Measurements from ENCODE around the gene GRM8. TPM values are rescaled to one million over a fixed set of nuclear protein-coding genes. Genes with fewer than 3 reads are reported as not detected.

GRM8 gene
- total and polyA plus RNA-seq, 10 of the 15 experiments (the other 5 are each of a cell fraction or from before 2014, with no cell fraction given): 0.33 to 7.1 (median 0.45) TPM; not detected in 2

DNA sequence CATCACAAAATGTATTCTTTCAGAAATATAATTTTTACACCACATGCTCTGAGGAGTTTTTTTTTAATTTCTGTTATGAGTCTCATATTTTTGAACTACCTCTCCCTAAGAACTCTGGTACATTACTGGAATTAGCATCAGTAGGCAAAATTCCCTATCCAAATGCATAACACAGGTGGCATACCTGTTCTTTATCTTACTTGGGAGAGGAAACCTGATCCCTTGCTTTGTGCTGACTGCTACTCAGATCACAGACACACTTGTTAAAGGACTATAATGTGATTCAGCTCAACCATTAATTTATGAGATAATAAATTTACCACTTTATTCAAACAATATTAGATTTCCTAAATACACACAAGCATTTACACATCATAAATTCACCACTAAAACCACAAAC lies 617.2 kb downstream of the GRM8 start:
- no TSS peak for BruUV-seq (replicated peaks)
- no peaks in the 10 kb centered on the region for H3K36me3 ChIP-seq (ENCODE audit: control insufficient read depth in 2 of 2, insufficient read depth in 2 of 2, low read length in 1 of 2)
- no peak overlapping the region for H2AFZ ChIP-seq (ENCODE audit: control insufficient read depth, low read depth, low read length)
- RAD21 ChIA-PET (ENCODE audit: unreplicated experiment): no interaction called here
- no peak overlapping the region for H3K4me2 ChIP-seq (ENCODE audit: control insufficient read depth, insufficient read depth)
- no peak overlapping the region for H3K4me3 ChIP-seq
- no peak overlapping the region for H3K27ac ChIP-seq (ENCODE audit: control insufficient read depth, insufficient read depth)
- ATAC-seq (no peak), DNase-seq (ENCODE audit: low read depth, low spot score) (no peak), FAIRE-seq (no peak)
- intact Hi-C loops (cut with micrococcal nuclease; ENCODE audit: unreplicated experiment) (no loop called here), in situ Hi-C loops (cut with MboI) (no loop called here)
- no peak overlapping the region for H3K9ac ChIP-seq (ENCODE audit: control insufficient read depth, insufficient read depth, low read length)
- no peaks in the 10 kb centered on the region for H3K4me1 ChIP-seq (ENCODE audit: control insufficient read depth, insufficient read depth, low read length)
- TF ChIP-seq MTA2 (IDR thresholded peaks at IDR 0.05; ENCODE audit: low read depth) (no peak), LARP7 (IDR thresholded peaks at IDR 0.05) (no peak), ZNF207 (IDR thresholded peaks at IDR 0.05; ENCODE audit: borderline replicate concordance) (no peak), CEBPB (IDR thresholded peaks at IDR 0.05; ENCODE audit: borderline replicate concordance in 1 of 2, low read depth in 2 of 2, low read length in 2 of 2) (no peak), SUPT20H (IDR thresholded peaks at IDR 0.05; ENCODE audit: borderline replicate concordance, control insufficient read depth, low read depth, low read length) (no peak)
- TF ChIP-seq, protein P1, sequence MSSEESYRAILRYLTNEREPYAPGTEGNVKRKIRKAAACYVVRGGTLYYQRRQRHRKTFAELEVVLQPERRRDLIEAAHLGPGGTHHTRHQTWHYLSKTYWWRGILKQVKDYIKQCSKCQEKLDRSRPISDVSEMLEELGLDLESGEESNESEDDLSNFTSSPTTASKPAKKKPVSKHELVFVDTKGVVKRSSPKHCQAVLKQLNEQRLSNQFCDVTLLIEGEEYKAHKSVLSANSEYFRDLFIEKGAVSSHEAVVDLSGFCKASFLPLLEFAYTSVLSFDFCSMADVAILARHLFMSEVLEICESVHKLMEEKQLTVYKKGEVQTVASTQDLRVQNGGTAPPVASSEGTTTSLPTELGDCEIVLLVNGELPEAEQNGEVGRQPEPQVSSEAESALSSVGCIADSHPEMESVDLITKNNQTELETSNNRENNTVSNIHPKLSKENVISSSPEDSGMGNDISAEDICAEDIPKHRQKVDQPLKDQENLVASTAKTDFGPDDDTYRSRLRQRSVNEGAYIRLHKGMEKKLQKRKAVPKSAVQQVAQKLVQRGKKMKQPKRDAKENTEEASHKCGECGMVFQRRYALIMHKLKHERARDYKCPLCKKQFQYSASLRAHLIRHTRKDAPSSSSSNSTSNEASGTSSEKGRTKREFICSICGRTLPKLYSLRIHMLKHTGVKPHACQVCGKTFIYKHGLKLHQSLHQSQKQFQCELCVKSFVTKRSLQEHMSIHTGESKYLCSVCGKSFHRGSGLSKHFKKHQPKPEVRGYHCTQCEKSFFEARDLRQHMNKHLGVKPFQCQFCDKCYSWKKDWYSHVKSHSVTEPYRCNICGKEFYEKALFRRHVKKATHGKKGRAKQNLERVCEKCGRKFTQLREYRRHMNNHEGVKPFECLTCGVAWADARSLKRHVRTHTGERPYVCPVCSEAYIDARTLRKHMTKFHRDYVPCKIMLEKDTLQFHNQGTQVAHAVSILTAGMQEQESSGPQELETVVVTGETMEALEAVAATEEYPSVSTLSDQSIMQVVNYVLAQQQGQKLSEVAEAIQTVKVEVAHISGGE (CRISPR knock-in tag; IDR thresholded peaks at IDR 0.05): no peak
- TF ChIP-seq, protein P2, sequence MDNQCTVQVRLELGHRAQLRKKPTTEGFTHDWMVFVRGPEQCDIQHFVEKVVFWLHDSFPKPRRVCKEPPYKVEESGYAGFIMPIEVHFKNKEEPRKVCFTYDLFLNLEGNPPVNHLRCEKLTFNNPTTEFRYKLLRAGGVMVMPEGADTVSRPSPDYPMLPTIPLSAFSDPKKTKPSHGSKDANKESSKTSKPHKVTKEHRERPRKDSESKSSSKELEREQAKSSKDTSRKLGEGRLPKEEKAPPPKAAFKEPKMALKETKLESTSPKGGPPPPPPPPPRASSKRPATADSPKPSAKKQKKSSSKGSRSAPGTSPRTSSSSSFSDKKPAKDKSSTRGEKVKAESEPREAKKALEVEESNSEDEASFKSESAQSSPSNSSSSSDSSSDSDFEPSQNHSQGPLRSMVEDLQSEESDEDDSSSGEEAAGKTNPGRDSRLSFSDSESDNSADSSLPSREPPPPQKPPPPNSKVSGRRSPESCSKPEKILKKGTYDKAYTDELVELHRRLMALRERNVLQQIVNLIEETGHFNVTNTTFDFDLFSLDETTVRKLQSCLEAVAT (IDR thresholded peaks at IDR 0.05): no peak
- TF ChIP-seq, protein P3, sequence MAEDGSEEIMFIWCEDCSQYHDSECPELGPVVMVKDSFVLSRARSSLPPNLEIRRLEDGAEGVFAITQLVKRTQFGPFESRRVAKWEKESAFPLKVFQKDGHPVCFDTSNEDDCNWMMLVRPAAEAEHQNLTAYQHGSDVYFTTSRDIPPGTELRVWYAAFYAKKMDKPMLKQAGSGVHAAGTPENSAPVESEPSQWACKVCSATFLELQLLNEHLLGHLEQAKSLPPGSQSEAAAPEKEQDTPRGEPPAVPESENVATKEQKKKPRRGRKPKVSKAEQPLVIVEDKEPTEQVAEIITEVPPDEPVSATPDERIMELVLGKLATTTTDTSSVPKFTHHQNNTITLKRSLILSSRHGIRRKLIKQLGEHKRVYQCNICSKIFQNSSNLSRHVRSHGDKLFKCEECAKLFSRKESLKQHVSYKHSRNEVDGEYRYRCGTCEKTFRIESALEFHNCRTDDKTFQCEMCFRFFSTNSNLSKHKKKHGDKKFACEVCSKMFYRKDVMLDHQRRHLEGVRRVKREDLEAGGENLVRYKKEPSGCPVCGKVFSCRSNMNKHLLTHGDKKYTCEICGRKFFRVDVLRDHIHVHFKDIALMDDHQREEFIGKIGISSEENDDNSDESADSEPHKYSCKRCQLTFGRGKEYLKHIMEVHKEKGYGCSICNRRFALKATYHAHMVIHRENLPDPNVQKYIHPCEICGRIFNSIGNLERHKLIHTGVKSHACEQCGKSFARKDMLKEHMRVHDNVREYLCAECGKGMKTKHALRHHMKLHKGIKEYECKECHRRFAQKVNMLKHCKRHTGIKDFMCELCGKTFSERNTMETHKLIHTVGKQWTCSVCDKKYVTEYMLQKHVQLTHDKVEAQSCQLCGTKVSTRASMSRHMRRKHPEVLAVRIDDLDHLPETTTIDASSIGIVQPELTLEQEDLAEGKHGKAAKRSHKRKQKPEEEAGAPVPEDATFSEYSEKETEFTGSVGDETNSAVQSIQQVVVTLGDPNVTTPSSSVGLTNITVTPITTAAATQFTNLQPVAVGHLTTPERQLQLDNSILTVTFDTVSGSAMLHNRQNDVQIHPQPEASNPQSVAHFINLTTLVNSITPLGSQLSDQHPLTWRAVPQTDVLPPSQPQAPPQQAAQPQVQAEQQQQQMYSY (CRISPR knock-in tag; IDR thresholded peaks at IDR 0.05): no peak
- SMC1A ChIA-PET (ENCODE audit: uncharacterized antibody, unreplicated experiment): interaction anchor here (1.2 to 1.6 kb wide), 3 partner anchors 10 to 75 kb away, joined by 3 to 5 read pairs (median 3); no protein-coding TSS in a partner anchor
- H4K20me1 ChIP-seq (ENCODE audit: control insufficient read depth, insufficient read depth): no peaks in the 10 kb centered on the region
- no peaks in the 10 kb centered on the region for H3K79me2 ChIP-seq (ENCODE audit: control insufficient read depth, insufficient read depth, low read length)
- POLR2A ChIA-PET: no interaction called here
- no peaks in the 10 kb centered on the region for H3K27me3 ChIP-seq (replicated peaks in 1 of 2; ENCODE audit: control insufficient read depth in 2 of 2, insufficient read depth in 2 of 2, low read length in 1 of 2)
- H3K9me3 ChIP-seq (replicated peaks; ENCODE audit: control insufficient read depth, insufficient read depth, low read length): peaks cover 2% of the 10 kb centered on the region; the same call in 2 of the 3 replicates
- CTCF ChIA-PET: interaction anchor here (2.2 kb wide), 1 partner anchor 28 kb away, joined by 5 read pairs; no protein-coding TSS in a partner anchor

Measured in GM12878 (cell line).